Measurements from ENCODE around the gene NIPBL.
"Not testable (repeated sequence)": the region's sequence is repeated elsewhere in the genome, so short reads cannot be mapped to it uniquely, and the experiment has no call there.

GRCh38 chr5:36848545-36848944 is 28.0 kb upstream of the NIPBL start:
- not testable (repeated sequence) for TF ChIP-seq CTCF, EZH2 (IDR thresholded peaks at IDR 0.05)
